GM19351 (cell line): ENCODE measurements around the gene C5.

ENCODE experiments used
- ATAC-seq: cut with Tn5 transposase; IDR thresholded peaks from one replicate; pipeline ENCODE4 v1.9.1; 2021; ENCODE audit warnings: mild to moderate bottlenecking, moderate library complexity; ENCODE audit not compliant: unreplicated experiment

C5 gene

DNA sequence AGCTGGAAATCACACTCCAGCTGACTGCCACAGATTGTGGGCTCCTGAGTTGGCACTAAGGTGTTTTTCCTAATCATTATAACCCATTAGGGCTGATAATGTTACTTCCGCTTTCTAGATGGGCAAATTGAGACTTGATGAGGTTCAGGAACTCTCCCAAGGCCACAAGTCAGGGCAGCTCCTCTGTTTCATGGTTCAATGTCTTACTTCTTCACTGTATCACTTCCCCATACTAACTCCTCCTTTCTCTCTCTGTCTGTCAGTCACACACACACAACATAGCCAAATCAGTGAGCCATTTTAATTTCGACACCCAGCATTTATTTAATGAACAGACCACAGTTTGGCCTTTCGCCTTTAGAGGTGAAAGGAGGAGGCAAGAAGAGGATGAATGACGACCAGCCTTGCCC lies 105.6 kb downstream of the C5 start:
- ATAC-seq: peak; percentile 99

DNA sequence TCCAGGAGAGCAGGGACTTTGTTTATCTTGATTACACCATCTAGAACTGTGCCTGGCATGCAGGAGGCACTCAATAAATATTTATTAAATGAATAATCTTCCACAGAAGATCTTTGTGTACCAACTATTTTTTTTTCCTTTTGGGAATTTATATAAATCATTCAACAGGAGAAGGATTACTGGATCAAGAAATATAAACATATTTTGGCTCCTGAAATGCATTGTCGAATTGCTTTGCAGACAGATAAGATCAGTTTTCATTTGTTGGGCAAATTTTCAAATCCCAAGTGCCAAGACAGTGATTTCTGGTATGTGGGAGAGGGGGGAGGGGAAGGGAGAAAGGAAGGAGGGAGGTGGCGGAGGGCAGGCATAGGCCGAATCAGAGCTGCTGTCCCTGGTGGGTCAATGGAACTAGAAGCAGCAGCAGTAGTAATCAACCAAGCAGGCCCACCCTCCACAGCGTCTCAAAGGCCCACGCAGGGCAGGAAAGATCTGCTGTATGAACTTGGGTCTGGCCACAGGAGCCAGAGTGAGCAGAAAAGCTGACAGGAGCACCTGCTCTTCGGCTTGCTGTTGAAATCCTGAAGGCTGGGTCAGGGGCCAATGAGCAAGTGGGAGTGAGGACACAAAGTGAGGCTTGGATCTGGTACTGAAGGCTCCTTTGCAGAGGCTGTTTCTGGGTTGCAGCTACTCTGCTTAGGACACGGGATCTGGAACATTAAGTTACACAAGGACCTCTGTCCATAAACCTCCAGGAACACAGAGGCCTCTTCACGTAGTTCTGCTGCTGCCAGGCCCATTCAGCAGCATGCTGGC lies 107.7 kb downstream of the C5 start:
- ATAC-seq: no peak

DNA sequence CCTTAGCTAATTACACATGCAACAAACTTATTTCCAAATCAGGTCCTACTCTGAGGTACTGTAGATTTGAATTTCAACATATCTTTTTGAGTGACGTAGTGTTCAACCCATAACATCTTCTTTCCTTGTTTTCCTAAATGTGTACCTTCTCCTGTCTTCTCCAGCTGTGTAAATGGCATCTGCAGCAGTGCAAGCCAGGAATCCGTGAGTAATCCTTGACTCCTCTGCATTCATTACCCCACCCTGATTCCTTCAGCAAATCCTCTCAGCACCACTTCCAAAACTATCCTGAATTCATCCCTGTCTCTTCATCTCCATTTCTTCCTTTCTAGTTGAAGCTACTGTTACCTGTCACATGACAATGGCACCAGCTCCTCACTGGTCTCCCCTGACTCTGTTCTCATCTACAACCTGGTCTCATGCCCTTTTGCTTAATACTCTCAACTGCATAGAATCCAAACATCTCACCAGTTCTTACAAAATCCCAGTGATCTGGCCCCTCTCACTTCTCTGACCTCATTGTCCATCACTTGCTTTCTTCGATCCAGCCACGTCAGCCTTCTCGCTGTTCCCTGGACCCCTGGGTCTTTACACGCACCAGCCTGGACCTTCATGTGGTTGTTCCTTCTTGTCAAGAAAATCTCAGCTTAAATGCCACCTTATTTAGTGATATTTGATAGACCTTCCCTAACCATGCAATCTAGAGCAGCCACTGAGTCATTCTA lies 108.9 kb downstream of the C5 start:
- ATAC-seq: no peak

DNA sequence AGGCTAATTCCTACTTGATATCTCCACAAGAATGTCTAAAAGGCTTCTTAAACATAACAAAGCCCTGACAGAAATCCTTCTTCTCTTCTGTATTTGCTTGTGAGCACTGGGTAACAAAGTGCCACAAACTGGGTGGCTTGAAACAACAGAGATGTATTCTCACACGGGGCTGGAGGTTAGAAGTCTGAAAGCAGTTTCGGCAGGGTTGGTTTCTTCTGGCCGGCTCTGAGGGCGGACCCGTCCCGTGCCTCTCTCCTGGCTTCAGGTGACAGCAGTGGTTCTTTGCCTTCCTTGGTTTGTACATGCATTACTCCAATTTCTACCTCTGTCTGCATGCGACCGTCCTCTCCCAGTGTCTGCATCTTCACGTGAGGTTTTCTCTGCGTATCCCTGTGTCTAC lies 109.5 kb downstream of the C5 start:
- ATAC-seq: no peak

DNA sequence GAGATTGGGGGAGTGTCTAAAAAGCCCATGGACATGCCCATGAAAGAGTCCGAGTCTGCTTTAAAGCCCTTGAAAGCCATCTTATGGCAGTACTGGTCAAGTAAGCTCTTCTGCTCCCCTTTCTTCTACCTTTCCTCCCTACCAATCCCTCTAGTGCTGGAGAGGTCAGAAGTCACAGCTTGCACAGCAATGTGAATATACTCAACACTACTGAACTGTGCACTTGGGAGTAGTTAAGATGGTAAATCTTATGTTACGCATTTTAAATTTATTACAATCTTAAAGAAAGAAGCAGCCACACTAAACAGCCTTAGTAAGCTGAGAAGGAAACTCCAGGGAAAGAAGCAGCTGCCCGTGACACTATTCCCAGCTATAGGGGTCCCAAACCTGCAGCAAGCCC lies 111.2 kb downstream of the C5 start:
- ATAC-seq: no peak

DNA sequence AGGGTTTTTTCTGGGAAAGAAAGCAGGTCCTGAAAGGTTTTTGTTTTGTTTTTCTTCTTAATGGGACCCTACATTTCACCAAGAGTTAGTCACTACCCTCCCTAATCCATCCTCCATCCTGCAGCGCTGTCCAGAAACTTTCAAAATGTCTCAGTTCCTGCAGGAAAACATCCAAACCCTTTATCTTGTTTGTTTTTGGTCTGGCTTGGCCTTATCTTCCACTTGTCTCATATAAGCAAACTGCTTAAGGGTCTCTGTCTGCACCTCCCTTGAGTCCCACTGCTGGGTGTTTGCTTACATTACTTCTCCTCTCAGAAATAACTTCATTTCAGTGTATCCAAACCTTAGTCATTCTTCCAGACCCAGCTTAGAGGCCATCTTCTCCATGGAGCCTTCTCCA lies 112.5 kb downstream of the C5 start:
- ATAC-seq: no peak

DNA sequence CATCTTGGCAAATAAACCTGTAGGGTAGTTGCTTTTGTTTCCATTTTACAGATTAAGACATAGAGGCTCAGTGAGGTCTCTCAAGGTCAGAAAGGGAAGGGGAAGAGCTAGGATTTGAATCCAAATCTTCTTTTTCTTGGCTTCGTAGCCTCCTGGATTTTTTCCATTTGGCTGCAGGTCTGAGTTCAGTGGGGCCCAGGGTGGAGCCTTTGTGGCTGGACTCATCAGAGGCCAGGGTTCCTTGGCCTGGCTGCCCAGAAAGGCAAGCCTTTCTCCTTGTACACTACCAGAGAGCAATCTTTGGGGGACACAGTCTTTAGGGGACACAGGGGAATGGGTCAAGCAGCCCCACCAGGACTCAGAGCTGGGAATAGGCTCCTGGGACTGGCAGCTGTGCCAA lies 112.9 kb downstream of the C5 start:
- ATAC-seq: no peak

DNA sequence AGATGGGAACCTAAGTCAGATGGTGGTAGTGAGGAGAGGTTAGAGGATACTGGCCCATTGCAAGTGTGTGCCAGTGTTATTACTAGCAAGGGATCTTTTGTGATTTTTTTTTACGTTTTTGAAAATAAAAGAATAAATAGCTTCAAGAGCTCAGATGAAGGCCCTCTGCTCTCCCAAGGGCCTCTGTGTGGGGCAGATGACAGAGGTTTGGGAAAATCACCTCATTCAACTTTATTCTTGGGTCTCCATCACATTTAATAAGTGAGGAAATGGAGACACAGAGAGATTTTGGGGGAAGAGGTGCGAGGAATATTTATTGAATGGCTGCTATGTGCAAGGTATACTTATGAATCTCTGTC lies 113.3 kb downstream of the C5 start:
- ATAC-seq: no peak

DNA sequence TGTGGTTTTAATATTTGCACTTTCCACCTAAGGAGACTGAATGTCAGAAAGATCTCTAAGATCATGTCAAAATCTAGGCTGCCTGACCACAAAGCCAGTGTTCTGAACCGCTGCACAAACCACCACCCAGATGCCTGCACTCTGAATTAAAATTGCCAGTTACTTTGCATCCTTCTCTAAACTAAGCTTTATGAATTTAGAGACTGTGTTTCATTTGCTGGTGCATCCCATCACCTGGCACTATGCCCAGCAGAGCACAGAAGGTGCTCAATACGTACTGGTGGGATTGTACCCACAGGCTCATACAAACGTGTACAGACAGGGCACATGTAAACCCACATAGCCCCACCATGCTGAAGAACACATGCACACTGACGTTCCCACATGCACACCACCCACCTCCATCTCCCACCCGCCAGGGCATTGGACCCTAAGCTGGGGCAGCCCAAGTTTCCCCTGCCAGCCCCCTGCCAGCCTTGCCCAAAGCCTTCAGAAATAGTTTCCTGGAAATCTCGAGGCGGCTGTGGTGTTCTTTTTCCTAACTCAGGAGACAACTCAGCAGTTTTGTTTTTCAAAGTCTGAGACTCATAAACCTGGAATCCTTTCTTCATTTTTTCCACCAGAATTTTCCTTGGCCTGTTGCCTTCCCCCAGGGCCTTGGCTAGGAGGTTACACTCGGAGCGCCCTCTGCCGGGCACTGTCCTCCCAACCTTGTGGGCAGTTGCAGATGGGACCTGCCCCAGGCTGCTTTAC lies 113.9 kb downstream of the C5 start:
- ATAC-seq: peak; percentile 47

DNA sequence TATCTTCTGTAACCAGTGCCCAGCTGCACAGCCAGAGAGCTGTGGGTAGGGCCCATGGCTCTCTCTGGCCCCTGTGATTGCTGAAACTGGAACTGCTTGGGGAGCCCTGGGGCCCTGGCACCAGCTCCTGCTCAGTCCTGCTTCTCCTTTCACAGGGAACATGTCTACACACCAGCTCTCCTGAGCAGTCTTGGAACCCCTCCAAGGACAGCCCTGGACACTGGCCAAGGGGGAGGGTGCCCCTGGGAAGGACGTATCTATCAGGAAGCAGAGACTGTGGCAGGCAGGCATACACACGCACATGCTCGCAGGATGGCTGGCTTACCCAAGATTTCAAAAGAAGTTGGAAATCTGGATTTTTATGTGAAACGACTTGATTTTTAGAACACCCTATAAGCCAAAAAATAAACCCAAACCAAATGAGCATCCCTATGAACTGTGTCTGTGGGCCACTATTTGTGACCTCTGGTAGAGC lies 114.7 kb downstream of the C5 start:
- no peak for ATAC-seq

DNA sequence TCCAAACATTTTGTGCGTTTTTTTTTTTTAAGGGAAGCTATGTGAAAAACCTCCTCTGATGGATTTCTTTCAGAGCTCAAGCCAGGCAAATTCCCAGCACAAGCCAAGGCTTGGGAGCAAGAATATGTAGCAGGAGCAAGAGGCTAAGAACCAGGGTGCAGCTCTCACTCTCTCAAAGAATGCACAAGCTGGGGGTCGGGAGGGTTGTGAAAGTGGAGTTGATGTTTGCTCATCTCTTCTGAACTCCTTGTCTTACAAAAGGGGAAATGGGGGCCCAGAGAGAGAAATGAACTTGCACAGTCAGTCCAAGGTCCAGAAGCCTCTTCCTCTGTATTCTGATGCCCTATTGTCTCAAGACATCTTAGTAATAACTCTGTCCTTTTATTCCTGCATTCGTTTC lies 115.8 kb downstream of the C5 start:
- ATAC-seq: no peak

DNA sequence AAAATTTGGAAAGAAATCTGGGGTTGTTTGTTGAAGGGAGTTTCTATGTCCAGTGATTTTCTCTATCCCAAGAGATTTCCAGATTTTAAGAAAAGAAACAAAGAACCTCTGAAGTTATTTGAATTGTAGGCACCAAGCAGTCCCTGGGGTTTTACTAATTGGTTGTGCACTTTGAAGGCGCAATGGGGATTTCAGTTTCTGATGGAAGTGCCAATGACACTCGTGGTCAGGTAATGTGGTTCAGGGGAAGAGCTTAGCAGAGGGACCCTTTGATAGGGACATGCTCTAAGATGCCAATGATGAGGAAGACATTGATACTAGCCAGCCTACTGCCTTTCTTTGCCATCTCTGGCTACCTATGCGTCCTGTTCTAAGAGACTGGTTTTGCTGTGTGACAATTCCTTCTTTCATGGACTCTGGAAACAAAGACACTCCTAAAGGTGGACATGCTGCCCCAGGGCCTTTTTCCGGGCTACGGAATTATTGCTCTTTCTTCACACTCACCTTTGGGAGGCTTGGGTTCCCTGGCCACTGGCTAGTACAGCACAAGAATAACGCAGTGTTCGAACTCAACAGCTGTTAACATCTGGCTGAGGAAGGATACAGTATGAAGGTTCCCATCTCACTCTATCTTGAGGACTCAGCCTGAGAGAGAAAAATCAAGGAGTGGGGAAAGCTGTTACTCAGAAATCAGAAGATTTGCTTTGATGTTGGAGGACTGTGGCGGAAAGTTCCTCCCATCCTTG lies 116.6 kb downstream of the C5 start:
- no peak for ATAC-seq

DNA sequence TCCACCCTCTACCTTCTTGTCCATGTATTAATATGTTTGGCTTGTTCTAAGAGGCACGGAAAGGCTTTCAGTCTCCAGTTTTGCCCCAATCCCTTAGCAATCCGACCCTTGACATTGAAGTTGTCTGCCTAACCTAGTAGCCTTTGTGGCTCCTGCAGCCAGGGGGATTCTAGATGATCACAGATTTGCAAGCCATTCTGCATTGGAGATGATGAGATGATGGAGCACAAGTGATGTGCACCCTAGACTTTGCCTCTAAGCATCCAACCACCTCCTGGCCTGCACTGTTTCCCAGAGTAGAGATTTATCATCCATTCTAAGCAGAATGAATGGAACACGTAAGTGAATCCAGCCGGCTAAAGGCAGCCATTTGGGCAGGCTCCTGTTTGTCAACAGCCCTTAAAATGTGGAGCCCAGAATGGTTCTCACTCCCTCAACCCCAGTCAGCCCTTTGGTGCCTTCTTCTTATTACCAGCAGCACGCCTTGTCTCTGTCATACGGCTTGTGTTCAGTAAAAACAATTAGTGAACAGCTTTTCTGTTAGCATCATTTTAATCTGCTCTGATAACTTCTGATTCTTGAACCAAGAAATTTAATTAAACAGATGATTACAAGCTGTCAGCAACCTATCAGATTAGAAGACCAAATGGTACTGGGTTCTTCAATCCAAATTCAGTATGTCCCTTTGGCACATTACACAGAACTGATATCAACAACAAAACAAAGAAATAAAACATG lies 117.8 kb downstream of the C5 start:
- no peak for ATAC-seq

DNA sequence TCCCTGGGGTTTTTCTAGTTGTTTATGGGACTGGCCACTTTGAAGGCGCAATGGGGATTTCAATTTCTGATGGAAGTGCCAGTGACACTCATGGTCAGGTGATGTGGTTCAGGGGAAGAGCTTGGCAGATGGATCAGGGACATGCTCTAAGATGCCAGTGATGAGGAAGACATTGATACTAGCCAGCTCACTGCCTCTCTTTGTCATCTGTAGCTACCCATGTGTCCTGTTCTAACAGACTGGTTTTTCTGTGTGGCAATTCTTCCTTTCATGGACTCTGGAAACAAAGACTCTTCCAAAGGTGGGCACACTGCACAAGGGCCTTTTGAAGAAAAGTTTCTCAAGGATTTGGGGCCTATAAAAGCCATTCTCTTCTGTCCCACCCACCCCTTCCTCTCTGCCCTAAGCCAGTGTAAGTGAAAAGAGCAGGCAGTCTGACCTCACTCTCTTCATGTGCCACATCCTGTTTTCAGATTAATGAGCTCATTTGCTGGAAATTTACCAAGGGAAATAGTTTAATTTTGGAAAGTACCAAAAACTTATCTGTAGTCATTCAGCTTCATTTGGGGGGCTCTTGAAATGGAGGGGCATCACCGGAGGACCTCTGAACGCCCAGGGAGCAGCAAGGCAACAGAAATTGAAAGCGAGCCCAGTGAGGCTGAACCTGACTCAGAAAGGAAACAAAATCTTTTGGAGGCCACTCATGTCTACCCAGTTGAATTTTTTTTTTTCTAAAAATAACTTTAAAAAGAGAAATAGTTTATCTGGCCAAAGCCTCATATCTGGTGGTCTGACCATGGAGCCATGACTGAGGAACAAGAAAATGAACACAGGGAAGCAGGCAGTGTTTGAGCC lies 118.6 kb downstream of the C5 start:
- peak; percentile 53 for ATAC-seq

DNA sequence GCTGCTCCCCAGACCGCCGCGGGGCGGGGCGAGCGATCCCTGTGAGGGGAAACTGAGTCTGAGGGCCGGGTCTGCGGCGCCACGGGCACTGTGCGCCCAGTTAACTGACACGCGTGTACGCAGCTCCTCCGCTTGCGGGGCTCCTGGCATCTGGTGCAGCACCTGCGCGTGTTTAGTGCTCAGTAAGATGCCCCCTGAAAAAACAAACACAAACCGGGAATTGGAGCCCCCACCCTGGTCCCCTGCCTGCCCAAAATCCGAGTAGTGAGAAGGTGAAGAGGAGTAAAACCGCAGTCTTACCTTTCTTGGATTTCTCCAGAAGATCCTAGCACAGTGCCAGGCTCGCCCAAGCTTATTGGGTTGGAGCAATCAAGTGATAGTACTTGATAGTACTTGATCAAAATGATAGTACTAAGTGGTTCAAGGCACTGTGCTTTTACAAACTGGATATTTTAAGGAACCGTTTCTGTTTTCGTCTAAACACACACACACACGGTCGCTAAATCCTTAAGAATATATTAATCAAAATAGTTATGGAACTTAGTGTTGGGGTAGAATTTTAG lies 120.8 kb downstream of the C5 start:
- no peak for ATAC-seq

DNA sequence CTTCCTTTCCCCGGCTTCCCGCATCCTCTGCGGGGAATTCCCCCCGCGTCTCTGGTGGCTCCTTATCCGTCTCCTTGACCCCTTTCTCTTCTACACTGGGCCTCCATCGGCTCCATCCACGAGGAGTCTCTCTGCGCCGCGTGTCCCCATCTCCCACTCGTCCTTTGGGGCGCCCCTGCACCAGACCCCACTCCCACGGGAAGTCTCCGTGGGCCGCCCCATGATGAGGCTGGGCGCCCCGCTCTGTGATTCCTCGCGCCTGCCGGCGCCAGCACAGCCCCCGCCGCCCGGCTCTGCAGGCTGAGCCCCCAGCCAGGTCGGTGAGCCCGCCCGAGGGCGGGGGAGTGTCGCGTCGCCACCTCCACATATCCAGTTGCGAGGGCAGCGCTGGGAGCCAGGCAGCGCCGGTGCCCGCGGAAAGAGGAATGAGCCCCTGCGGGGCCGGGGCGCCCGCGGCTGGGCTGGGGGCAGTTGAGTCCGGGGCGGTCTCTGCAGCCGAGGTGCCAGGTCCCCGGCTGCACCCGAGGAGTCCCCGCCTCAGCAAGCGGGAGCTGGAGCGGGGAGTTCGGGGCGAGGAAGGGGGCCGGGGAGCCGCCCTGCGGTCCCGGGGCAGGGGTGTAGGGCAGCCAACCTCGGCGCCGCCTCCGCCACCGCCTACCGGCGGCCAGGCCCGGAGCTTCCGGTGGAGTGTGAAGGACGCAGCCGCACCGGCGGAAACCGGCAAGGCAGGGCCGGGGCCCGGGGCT lies 121.4 kb downstream of the C5 start:
- peak; percentile 20 for ATAC-seq

DNA sequence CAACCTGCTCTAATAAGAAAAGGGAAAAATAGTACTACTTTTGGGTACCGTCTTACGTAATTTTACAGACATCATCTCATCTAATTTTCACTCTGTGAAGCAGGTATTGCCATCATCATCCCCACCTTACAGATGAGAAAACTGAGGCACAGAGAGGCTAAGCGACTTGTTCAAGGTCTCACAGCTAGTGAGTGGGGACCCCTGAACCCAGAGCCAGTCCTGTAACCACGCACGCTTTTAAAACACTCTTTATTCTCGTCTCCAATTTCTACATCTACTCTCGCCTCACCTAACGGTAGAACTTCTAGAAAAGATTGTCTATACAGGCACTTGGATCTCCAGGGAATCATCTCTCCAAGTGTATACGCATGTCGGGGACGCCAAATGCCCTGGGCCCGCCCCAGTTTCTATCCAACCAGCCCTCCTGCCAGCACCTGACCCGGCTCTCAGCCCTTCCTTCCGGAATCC lies 122.0 kb downstream of the C5 start:
- ATAC-seq: no peak
